ENCODE data around the gene BMP6. TPM values are rescaled to one million over a fixed set of nuclear protein-coding genes. Genes with fewer than 3 reads are reported as not detected.

Gene BMP6
- total RNA-seq, 1 experiment from 2014 or later: 0.28 TPM

- Histone ChIP-seq H3K9ac (ENCODE audit: extremely low read depth, insufficient read length, low read length) (no peak overlapping the region), H2BK15ac (ENCODE audit: low read depth, low read length) (no peak overlapping the region), H2AFZ (ENCODE audit: low read length) (peak overlapping the region; percentile 48), H3T11ph (ENCODE audit: low read length) (no peak overlapping the region), H3K56ac (ENCODE audit: insufficient read length, low read depth, low read length) (no peak overlapping the region), H2BK120ac (ENCODE audit: low read depth, low read length, poor library complexity, severe bottlenecking) (no peak overlapping the region), H3K79me2 (ENCODE audit: insufficient read depth, low read length) (no peaks in the 10 kb centered on the region), H4K20me1 (ENCODE audit: control insufficient read depth, insufficient read depth, insufficient read length) (no peaks in the 10 kb centered on the region), H4K8ac (replicated peaks; ENCODE audit: insufficient read length, low read depth, low read length) (no peak overlapping the region), H4K5ac (ENCODE audit: insufficient read length, low read depth, low read length) (no peak overlapping the region), H2BK12ac (ENCODE audit: insufficient read length, low read depth, low read length) (no peak overlapping the region), H3K4me2 (ENCODE audit: insufficient read depth, insufficient read length, low read length) (no peak overlapping the region), H4K91ac (ENCODE audit: insufficient read length, low read depth, low read length) (no peak overlapping the region), H2BK20ac (ENCODE audit: low read depth, low read length, poor library complexity, severe bottlenecking) (no peak overlapping the region), H3K79me1 (ENCODE audit: insufficient read depth, low read depth, low read length, poor library complexity, severe bottlenecking) (no peaks in the 10 kb centered on the region), H3K27me3 (ENCODE audit: insufficient read depth, low read length) (no peaks in the 10 kb centered on the region), H3K27ac (ENCODE audit: insufficient read length, low read depth, low read length) (no peak overlapping the region), H3K9me3 (ENCODE audit: control insufficient read depth, low read depth, low read length) (no peaks in the 10 kb centered on the region), H3K23me2 (ENCODE audit: insufficient read length, low read depth, low read length, poor library complexity, severe bottlenecking) (no peaks in the 10 kb centered on the region), H3K18ac (ENCODE audit: insufficient read length, low read depth, low read length) (no peak overlapping the region), H2BK5ac (ENCODE audit: insufficient read length, low read length) (no peak overlapping the region), H3K23ac (ENCODE audit: insufficient read length, low read depth, low read length) (no peak overlapping the region), H3K4ac (ENCODE audit: low read depth, low read length) (no peak overlapping the region), H3K4me1 (ENCODE audit: insufficient read depth, low read length) (peaks cover 2% of the 10 kb centered on the region; the same call in 1 of the 2 replicates), H3K14ac (ENCODE audit: insufficient read depth, low read length) (no peak overlapping the region), H2AK5ac (ENCODE audit: insufficient read length, low read length) (no peak overlapping the region)
- TF ChIP-seq CTCF (conservative IDR thresholded peaks at IDR 0.05): no peak
- H3K9me3 Mint-ChIP-seq: no peaks in the 10 kb centered on the region
- H3K4me1 Mint-ChIP-seq: peaks cover 10 to 16% of the 10 kb centered on the region in 2 experiments
- no peak for DNase-seq
- H3K36me3 Mint-ChIP-seq (ENCODE audit: insufficient read depth in 1 of 3, low read depth in 3 of 3): peaks cover 0 to 3% (median 0%) of the 10 kb centered on the region in 3 experiments; a peak in 1 of 7 replicates
- H3K27ac Mint-ChIP-seq: peak overlapping the region in 1 of 3 experiments; percentile 5; a peak in 1 of 7 replicates
- WGBS (ENCODE audit: extremely low coverage, insufficient read length, low lambda C conversion rate): no CpG with 5 or more reads among the region's 12 CpGs
- no peaks in the 10 kb centered on the region; the same call in 1 of the 2 replicates for H3K27me3 Mint-ChIP-seq (ENCODE audit: low read depth)
- no peak overlapping the region for H3K4me3 Mint-ChIP-seq
These were observed 27.9 kb upstream of the BMP6 start for GRCh38 chr6:7697820-7698623.
